Adrenal gland (tissue), 5 donors: ENCODE data around the gene LILRA5.
"Not testable (repeated sequence)": the region's sequence is repeated elsewhere in the genome, so short reads cannot be mapped to it uniquely, and the experiment has no call there.

Source experiments
- POLR2A ChIP-seq, 2 donors: fragments of 450-650 bp; IDR thresholded peaks; one replicate each; pipeline ENCODE4 v1.6.1; 2017; ENCODE audit warnings: antibody characterized with exemption in 2 of 2, mild to moderate bottlenecking in 2 of 2, moderate library complexity in 1 of 2
- TF ChIP-seq, protein P1 (sequence below), 6 experiments: fragments of 450-650 bp in 4 of 6; fragments of 200-600 bp in 2 of 6; sonication (generic) in 1 of 6; IDR thresholded peaks; 1 replicate in 5 of 6; 2 replicates in 1 of 6; pipeline versions ENCODE4 v1.5.1 to v1.8.0; 2016 to 2021; ENCODE audit warnings: antibody characterized with exemption in 6 of 6, mild to moderate bottlenecking in 2 of 6, moderate library complexity in 1 of 6
- donor health status: DM: no; HTN: no; CAD: no.

- TF ChIP-seq POLR2A (IDR thresholded peaks at IDR 0.05), result not testable (repeated sequence)
- TF ChIP-seq, protein P1, sequence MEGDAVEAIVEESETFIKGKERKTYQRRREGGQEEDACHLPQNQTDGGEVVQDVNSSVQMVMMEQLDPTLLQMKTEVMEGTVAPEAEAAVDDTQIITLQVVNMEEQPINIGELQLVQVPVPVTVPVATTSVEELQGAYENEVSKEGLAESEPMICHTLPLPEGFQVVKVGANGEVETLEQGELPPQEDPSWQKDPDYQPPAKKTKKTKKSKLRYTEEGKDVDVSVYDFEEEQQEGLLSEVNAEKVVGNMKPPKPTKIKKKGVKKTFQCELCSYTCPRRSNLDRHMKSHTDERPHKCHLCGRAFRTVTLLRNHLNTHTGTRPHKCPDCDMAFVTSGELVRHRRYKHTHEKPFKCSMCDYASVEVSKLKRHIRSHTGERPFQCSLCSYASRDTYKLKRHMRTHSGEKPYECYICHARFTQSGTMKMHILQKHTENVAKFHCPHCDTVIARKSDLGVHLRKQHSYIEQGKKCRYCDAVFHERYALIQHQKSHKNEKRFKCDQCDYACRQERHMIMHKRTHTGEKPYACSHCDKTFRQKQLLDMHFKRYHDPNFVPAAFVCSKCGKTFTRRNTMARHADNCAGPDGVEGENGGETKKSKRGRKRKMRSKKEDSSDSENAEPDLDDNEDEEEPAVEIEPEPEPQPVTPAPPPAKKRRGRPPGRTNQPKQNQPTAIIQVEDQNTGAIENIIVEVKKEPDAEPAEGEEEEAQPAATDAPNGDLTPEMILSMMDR (IDR thresholded peaks at IDR 0.05), result not testable (repeated sequence)
These were observed 26.7 kb downstream of the LILRA5 start for GRCh38 chr19:54286283-54286682.
